HEK293 (cell line): ENCODE data around the gene POU2AF1.

Source experiments
- ZBTB21 ChIP-seq: fragments of 450-650 bp; formaldehyde crosslinking; IDR thresholded peaks from 2 replicates; pipeline ENCODE4 v1.5.1; 2017; ENCODE audit warnings: missing biosample characterization, missing genetic modification characterization
- ZNF19 ChIP-seq: fragments of 450-650 bp; formaldehyde crosslinking; IDR thresholded peaks from 2 replicates; pipeline ENCODE4; 2016; ENCODE audit warnings: missing biosample characterization, missing genetic modification characterization, low read depth
- ZNF266 ChIP-seq: fragments of 450-650 bp; formaldehyde crosslinking; IDR thresholded peaks from 2 replicates; pipeline ENCODE4 v1.5.1; 2016; ENCODE audit warnings: missing biosample characterization, missing genetic modification characterization, low read depth
- ZNF600 ChIP-seq: fragments of 450-650 bp; formaldehyde crosslinking; IDR thresholded peaks from 2 replicates; pipeline ENCODE4 v1.5.1; 2016; ENCODE audit warnings: missing biosample characterization, missing genetic modification characterization
- TF ChIP-seq, protein P1 (sequence below): fragments of 450-650 bp; formaldehyde crosslinking; IDR thresholded peaks from 2 replicates; pipeline ENCODE4 v1.5.1; 2016; ENCODE audit warnings: missing biosample characterization, missing genetic modification characterization

DNA sequence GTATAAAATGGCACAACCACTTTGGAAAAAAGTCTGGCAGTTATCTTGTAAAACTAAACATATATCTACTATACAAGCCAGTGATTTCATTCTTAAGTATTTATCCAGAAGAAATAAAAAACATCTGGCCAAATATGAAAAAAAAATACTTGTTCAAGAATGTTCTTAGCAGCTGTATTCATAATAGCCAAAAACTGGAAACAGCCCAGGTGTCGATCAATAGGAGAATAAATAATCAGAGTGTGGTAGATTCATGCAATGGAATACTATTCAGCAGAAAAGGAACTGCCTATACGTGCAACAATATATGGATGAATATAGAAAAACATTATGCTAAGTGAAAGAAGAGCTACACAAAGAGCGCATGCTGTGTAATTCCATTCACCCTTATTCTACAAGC, 36.7 kb downstream of the POU2AF1 start:
- TF ChIP-seq, protein P1, sequence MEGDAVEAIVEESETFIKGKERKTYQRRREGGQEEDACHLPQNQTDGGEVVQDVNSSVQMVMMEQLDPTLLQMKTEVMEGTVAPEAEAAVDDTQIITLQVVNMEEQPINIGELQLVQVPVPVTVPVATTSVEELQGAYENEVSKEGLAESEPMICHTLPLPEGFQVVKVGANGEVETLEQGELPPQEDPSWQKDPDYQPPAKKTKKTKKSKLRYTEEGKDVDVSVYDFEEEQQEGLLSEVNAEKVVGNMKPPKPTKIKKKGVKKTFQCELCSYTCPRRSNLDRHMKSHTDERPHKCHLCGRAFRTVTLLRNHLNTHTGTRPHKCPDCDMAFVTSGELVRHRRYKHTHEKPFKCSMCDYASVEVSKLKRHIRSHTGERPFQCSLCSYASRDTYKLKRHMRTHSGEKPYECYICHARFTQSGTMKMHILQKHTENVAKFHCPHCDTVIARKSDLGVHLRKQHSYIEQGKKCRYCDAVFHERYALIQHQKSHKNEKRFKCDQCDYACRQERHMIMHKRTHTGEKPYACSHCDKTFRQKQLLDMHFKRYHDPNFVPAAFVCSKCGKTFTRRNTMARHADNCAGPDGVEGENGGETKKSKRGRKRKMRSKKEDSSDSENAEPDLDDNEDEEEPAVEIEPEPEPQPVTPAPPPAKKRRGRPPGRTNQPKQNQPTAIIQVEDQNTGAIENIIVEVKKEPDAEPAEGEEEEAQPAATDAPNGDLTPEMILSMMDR (tag by site-specific recombination) = no peak
- no peak for TF ChIP-seq ZBTB21 (tag by site-specific recombination)
- no peak for TF ChIP-seq ZNF600 (tag by site-specific recombination)
- TF ChIP-seq ZNF19 (tag by site-specific recombination) = no peak
- no peak for TF ChIP-seq ZNF266
